WTC11 (cell line): ENCODE data around the gene COX6B2. TPM values are rescaled to one million over a fixed set of nuclear protein-coding genes. Genes with fewer than 3 reads are reported as not detected.

ENCODE experiments used
- ATAC-seq: fragments of 200-7000 bp; cut with Tn5 transposase; 2 replicates; pipeline ENCODE4 v1.10.0; 2021; ENCODE audit warnings: mild to moderate bottlenecking, moderate library complexity
- CTCF ChIA-PET: fragments of 300-600 bp; sonication (Branson Sonifier 250); formaldehyde crosslinking; loops from one replicate; lab custom pipeline; 2021; ENCODE audit warnings: antibody characterized with exemption; lab: Charles Lee
- POLR2A ChIA-PET: fragments of 350-600 bp; sonication (Branson Sonifier 250); formaldehyde crosslinking; loops from one replicate; lab custom pipeline; 2021; ENCODE audit warnings: antibody characterized with exemption; lab: Charles Lee
- DNase-seq: peaks from one replicate; pipeline ENCODE4 v3.0.0; 2021; ENCODE audit warnings: low spot score
- H3K27ac Mint-ChIP-seq: 2 replicates; pipeline ENCODE4 v1.8.0; 2021; ENCODE audit warnings: mixed read lengths
- H3K27me3 Mint-ChIP-seq: 2 replicates; pipeline ENCODE4 v1.8.0; 2021; ENCODE audit warnings: low read depth, mild to moderate bottlenecking, moderate library complexity, mixed read lengths
- H3K36me3 Mint-ChIP-seq: 2 replicates; pipeline ENCODE4 v1.8.0; 2021; ENCODE audit warnings: mixed read lengths
- H3K4me1 Mint-ChIP-seq: 2 replicates; pipeline ENCODE4 v1.8.0; 2022; ENCODE audit warnings: mixed read lengths
- H3K4me3 Mint-ChIP-seq: 2 replicates; pipeline ENCODE4 v1.8.0; 2021; ENCODE audit warnings: mild to moderate bottlenecking, moderate library complexity, mixed read lengths
- H3K9me3 Mint-ChIP-seq: 2 replicates; pipeline ENCODE4 v1.8.0; 2021; ENCODE audit warnings: mixed read lengths
- ARID4B ChIP-seq: sonication (generic); formaldehyde crosslinking; IDR thresholded peaks from 2 replicates; pipeline ENCODE4 v1.8.0; 2023; ENCODE audit warnings: missing genetic modification reagents, mild to moderate bottlenecking, borderline replicate concordance
- CDX4 ChIP-seq: fragments of 250-450 bp; sonication (Bioruptor Pico); IDR thresholded peaks from 2 replicates; pipeline ENCODE4 v1.9.0; 2021; ENCODE audit warnings: moderate library complexity, mild to moderate bottlenecking, inconsistent platforms, borderline replicate concordance
- FOXP1 ChIP-seq: sonication (generic); formaldehyde crosslinking; IDR thresholded peaks from 2 replicates; pipeline ENCODE4 v1.8.0; 2022; ENCODE audit warnings: missing genetic modification reagents, mild to moderate bottlenecking, moderate library complexity, borderline replicate concordance
- HMGXB4 ChIP-seq: sonication (generic); formaldehyde crosslinking; IDR thresholded peaks from 2 replicates; pipeline ENCODE4 v1.8.1; 2023; ENCODE audit warnings: mild to moderate bottlenecking, moderate library complexity, missing genetic modification reagents
- KAT7 ChIP-seq: sonication (generic); formaldehyde crosslinking; IDR thresholded peaks from 2 replicates; pipeline ENCODE4 v1.8.1; 2023; ENCODE audit warnings: missing genetic modification reagents, mild to moderate bottlenecking, borderline replicate concordance
- MXD4 ChIP-seq: fragments of 250-450 bp; sonication (Bioruptor Pico); IDR thresholded peaks from 2 replicates; pipeline ENCODE4 v1.8.0; 2021; ENCODE audit warnings: mild to moderate bottlenecking, moderate library complexity, borderline replicate concordance
- NR1H2 ChIP-seq: sonication (generic); formaldehyde crosslinking; IDR thresholded peaks from 2 replicates; pipeline ENCODE4 v1.9.0; 2021; ENCODE audit warnings: mild to moderate bottlenecking, moderate library complexity, missing genetic modification reagents
- PRDM15 ChIP-seq: sonication (generic); formaldehyde crosslinking; IDR thresholded peaks from 2 replicates; pipeline ENCODE4 v1.8.0; 2022; ENCODE audit warnings: missing genetic modification reagents
- TEAD4 ChIP-seq: sonication (generic); formaldehyde crosslinking; IDR thresholded peaks from 2 replicates; pipeline ENCODE4 v1.8.0; 2022; ENCODE audit warnings: mild to moderate bottlenecking, missing genetic modification reagents
- ZNF138 ChIP-seq: sonication (generic); formaldehyde crosslinking; conservative IDR thresholded peaks from 2 replicates; pipeline ENCODE4 v1.8.1; 2022; ENCODE audit warnings: mild to moderate bottlenecking, moderate library complexity, missing genetic modification reagents
- ZNF219 ChIP-seq: sonication (generic); formaldehyde crosslinking; IDR thresholded peaks from 2 replicates; pipeline ENCODE4 v1.8.0; 2023; ENCODE audit warnings: missing genetic modification reagents, mild to moderate bottlenecking, borderline replicate concordance
- ZNF317 ChIP-seq: sonication (generic); formaldehyde crosslinking; IDR thresholded peaks from 2 replicates; pipeline ENCODE4 v1.8.1; 2023; ENCODE audit warnings: low read depth, mild to moderate bottlenecking, moderate library complexity, missing genetic modification reagents, borderline replicate concordance
- ZNF423 ChIP-seq: fragments of 250-450 bp; sonication (Bioruptor Pico); IDR thresholded peaks from 2 replicates; pipeline ENCODE4 v2.1.2; 2022; ENCODE audit warnings: mild to moderate bottlenecking, moderate library complexity
- ZSCAN18 ChIP-seq: fragments of 250-450 bp; sonication (Bioruptor Pico); IDR thresholded peaks from 2 replicates; pipeline ENCODE4 v2.1.2; 2022; ENCODE audit warnings: mild to moderate bottlenecking, moderate library complexity
- total RNA-seq: library from RNA; stranded (reverse); gene quantifications from 3 replicates; pipeline ENCODE4 v1.2.3, GENCODE V29; 2021

COX6B2 gene
- total RNA-seq, 1 experiment from 2014 or later = 4.3 TPM

GRCh38 chr19:55369653-55370304, 15.3 kb upstream of the COX6B2 start (continued):
- TF ChIP-seq CDX4 = no peak
- 0 out of 2 replicates have a peak, but pooled peaks have one; percentile 9 for TF ChIP-seq ZNF423
- TF ChIP-seq HMGXB4 (CRISPR knock-in tag) = peak; percentile 54; the same call in 1 of the 2 replicates

- H3K4me3 Mint-ChIP-seq = peak overlapping the region; percentile 50
- peak; percentile 49 for DNase-seq
These were observed 14.4 kb upstream of the COX6B2 start for GRCh38 chr19:55368701-55369563.

GRCh38 chr19:55368106-55368505, 13.6 kb upstream of the COX6B2 start:
- Mint-ChIP-seq H3K27me3 (peaks cover 78% of the 10 kb centered on the region), H3K4me1 (peaks cover 11% of the 10 kb centered on the region), H3K36me3 (no peaks in the 10 kb centered on the region), H3K27ac (no peak overlapping the region), H3K9me3 (no peaks in the 10 kb centered on the region), H3K4me3 (no peak overlapping the region; the same call in 1 of the 2 replicates)
- ATAC-seq (no peak), DNase-seq (no peak)
- CTCF ChIA-PET = interaction anchor here (0.7 to 2.8 kb wide), 8 partner anchors 16 to 227 kb away, joined by 3 to 13 read pairs (median 4); partner anchors contain the start of genes ISOC2 and TMEM238
- POLR2A ChIA-PET = interaction anchor here (0.6 to 2.9 kb wide), 4 partner anchors 16 to 31 kb away, joined by 3 to 12 read pairs (median 4); partner anchors contain the start of gene KMT5C
- TF ChIP-seq KAT7 (CRISPR knock-in tag) (no peak), ZSCAN18 (CRISPR knock-in tag) (no peak), PRDM15 (CRISPR knock-in tag) (no peak), TEAD4 (CRISPR knock-in tag) (no peak), MXD4 (CRISPR knock-in tag) (no peak), ZNF219 (CRISPR knock-in tag) (no peak), ZNF317 (no peak)

More at GRCh38 chr19:55368701-55369563, 14.4 kb upstream of the COX6B2 start:
- TF ChIP-seq NR1H2 (CRISPR knock-in tag) (0 out of 2 replicates have a peak, but pooled peaks have one; percentile 38), ZNF138 (0 out of 2 replicates have a peak, but pooled peaks have one; percentile 62), ARID4B (CRISPR knock-in tag) (0 out of 2 replicates have a peak, but pooled peaks have one; percentile 23), FOXP1 (CRISPR knock-in tag) (no peak)
- Mint-ChIP-seq H3K27me3 (peaks cover 80% of the 10 kb centered on the region), H3K9me3 (no peaks in the 10 kb centered on the region), H3K36me3 (no peaks in the 10 kb centered on the region), H3K27ac (no peak overlapping the region), H3K4me1 (peaks cover 16% of the 10 kb centered on the region)
- ChIA-PET POLR2A (interaction anchor here (0.6 to 2.9 kb wide), 6 partner anchors 15 to 67 kb away, joined by 3 to 12 read pairs (median 4); partner anchors contain the start of gene KMT5C), CTCF (interaction anchor here (0.6 to 2.8 kb wide), 10 partner anchors 15 to 890 kb away, joined by 3 to 13 read pairs (median 4); partner anchors contain the start of genes ISOC2 and TMEM238)
- ATAC-seq = peak; percentile 13
